ENCODE data around the gene DIPK1C. TPM values are rescaled to one million over a fixed set of nuclear protein-coding genes. Genes with fewer than 3 reads are reported as not detected.

Gene DIPK1C
- total RNA-seq, 2 experiments from 2014 or later = not detected

DNA sequence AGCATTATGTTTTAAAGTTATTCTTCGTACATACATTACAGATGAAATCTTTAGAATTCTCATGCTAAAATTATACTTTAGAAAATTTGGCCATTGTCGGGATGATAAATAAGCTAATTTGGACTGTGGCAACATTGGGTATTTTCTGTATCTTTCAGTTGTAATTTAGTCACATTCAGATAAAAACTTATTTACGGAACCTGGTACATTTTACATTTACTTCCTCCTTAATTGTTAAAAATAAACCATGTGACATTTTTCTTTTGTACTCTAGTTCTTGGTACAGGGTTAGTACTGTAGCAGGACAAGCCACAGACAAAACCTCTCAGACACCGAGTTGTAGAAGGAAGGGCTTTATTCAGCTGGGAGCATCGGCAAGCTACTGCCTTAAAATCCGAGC is 43.3 kb upstream of the DIPK1C start:
- peak overlapping the region; percentile 99 for H3K27ac Mint-ChIP-seq
- POLR2A ChIA-PET = interaction anchor here (0.9 kb wide), 2 partner anchors 16 to 19 kb away, joined by 3 read pairs; no protein-coding TSS in a partner anchor
- intact Hi-C loops (cut with micrococcal nuclease) = no loop called here
- no peak for DNase-seq
- peaks cover 51% of the 10 kb centered on the region for H3K4me1 Mint-ChIP-seq (ENCODE audit: low read depth)
- TF ChIP-seq, protein P1, sequence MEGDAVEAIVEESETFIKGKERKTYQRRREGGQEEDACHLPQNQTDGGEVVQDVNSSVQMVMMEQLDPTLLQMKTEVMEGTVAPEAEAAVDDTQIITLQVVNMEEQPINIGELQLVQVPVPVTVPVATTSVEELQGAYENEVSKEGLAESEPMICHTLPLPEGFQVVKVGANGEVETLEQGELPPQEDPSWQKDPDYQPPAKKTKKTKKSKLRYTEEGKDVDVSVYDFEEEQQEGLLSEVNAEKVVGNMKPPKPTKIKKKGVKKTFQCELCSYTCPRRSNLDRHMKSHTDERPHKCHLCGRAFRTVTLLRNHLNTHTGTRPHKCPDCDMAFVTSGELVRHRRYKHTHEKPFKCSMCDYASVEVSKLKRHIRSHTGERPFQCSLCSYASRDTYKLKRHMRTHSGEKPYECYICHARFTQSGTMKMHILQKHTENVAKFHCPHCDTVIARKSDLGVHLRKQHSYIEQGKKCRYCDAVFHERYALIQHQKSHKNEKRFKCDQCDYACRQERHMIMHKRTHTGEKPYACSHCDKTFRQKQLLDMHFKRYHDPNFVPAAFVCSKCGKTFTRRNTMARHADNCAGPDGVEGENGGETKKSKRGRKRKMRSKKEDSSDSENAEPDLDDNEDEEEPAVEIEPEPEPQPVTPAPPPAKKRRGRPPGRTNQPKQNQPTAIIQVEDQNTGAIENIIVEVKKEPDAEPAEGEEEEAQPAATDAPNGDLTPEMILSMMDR (IDR thresholded peaks at IDR 0.05) = no peak
- H3K9me3 Mint-ChIP-seq = no peaks in the 10 kb centered on the region
- peaks cover 51% of the 10 kb centered on the region for H3K36me3 Mint-ChIP-seq (ENCODE audit: low read depth)
- peak overlapping the region; percentile 61 for H3K4me3 Mint-ChIP-seq
- no peak for ATAC-seq
- no peaks in the 10 kb centered on the region for H3K27me3 Mint-ChIP-seq
- CTCF ChIA-PET = interaction anchor here (1.2 kb wide), 1 partner anchor 131 kb away, joined by 4 read pairs; no protein-coding TSS in a partner anchor

DNA sequence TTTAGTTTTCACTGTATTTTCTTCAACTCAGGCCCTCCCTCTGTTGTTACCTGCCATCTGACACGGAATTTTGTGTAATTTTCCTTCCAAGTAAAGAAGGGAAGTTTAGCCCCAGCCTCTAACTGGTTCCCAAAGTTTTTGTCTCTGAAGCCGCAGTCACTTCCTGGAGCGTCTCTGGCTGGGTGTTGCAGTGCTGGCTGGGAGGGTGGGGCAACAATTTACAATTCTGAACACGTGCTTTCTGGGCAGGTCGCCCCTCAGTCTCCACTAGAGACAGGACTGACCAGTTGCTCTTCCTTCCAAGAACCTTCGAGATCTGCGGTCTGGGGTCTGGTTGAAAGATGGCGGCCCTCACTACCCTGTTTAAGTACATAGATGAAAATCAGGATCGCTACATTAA is 42.5 kb upstream of the DIPK1C start:
- peak; percentile 14 for ATAC-seq
- peak overlapping the region; percentile 85 for H3K4me3 Mint-ChIP-seq
- intact Hi-C loops (cut with micrococcal nuclease) = loop anchor here (5.0 to 10.0 kb wide), 5 partner anchors 53 to 708 kb away; partner anchors contain the start of genes FBXO15, PTGR3, TIMM21 and ZNF407
- POLR2A ChIA-PET = interaction anchor here (0.9 to 1.0 kb wide), 3 partner anchors 19 to 152 kb away, joined by 3 to 4 read pairs (median 3); no protein-coding TSS in a partner anchor
- H3K9me3 Mint-ChIP-seq = no peaks in the 10 kb centered on the region
- DNase-seq = peak; percentile 64
- TF ChIP-seq, protein P1 (IDR thresholded peaks at IDR 0.05) = no peak
- H3K27me3 Mint-ChIP-seq = no peaks in the 10 kb centered on the region
- CTCF ChIA-PET = interaction anchor here (1.2 to 2.0 kb wide), 2 partner anchors 130 to 189 kb away, joined by 4 to 5 read pairs; no protein-coding TSS in a partner anchor
- peaks cover 50% of the 10 kb centered on the region for H3K4me1 Mint-ChIP-seq (ENCODE audit: low read depth)
- H3K27ac Mint-ChIP-seq = peak overlapping the region; percentile 99
- H3K36me3 Mint-ChIP-seq (ENCODE audit: low read depth) = peaks cover 50% of the 10 kb centered on the region

DNA sequence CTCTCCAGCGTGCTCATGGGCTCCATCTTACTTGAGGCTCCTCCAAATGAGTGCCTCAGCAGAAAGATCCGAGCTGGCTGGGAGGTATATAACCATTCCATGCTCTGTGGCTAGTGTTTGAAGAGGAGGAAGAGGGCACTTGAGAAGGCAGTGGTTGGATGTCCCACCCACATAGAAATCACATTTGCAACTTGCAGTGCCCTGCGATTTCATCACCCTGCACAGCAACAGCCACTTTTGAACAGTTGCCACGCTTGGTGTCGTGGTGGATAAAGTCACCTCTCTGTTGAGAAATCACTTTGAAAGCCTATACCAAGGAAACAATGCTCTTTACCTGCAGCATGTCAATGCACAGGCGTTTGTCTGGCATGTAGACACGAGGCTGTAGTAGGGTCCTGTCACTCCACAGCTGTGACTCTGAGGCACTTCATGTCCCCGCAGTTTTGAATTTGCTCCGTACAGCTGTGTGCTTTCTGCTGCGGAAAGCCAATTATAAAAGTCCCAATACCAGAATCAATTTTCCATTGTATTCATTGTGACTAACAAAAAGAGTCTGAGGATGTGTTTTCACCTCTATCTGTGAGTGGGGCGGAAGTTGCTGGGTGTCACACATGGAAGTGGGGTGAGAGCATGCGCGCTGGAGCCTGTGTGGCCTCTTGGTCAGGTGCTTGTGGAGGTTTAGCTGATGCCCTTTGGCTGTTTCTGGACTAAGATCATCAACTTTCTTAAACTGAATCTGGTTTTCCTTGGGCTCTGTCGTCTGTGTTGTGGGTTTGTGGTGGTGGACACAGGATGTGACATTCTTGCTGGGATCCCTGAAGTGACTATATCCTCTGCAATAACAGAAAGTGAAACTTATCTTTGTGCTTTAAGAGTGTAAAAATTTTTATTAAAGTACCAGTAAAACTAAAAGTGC is 41.9 kb upstream of the DIPK1C start:
- H3K36me3 Mint-ChIP-seq (ENCODE audit: low read depth) = peaks cover 50% of the 10 kb centered on the region
- ATAC-seq (peak; percentile 61), DNase-seq (peak; percentile 91)
- TF ChIP-seq, protein P1 (IDR thresholded peaks at IDR 0.05) = no peak
- ChIA-PET CTCF (interaction anchor here (1.2 to 11.5 kb wide), 5 partner anchors 53 to 189 kb away, joined by 4 to 198 read pairs (median 5); partner anchors contain the start of gene ZNF407), POLR2A (interaction anchor here (1.0 to 1.6 kb wide), 3 partner anchors 13 to 152 kb away, joined by 3 to 5 read pairs (median 4); no protein-coding TSS in a partner anchor)
- intact Hi-C loops (cut with micrococcal nuclease) = loop anchor here (5.0 to 10.0 kb wide), 5 partner anchors 53 to 708 kb away; partner anchors contain the start of genes FBXO15, PTGR3, TIMM21 and ZNF407
- no peaks in the 10 kb centered on the region for H3K9me3 Mint-ChIP-seq
- H3K4me3 Mint-ChIP-seq = peak overlapping the region; percentile 85
- H3K27ac Mint-ChIP-seq = peak overlapping the region; percentile 99
- H3K4me1 Mint-ChIP-seq (ENCODE audit: low read depth) = peaks cover 51% of the 10 kb centered on the region
- H3K27me3 Mint-ChIP-seq = no peaks in the 10 kb centered on the region

DNA sequence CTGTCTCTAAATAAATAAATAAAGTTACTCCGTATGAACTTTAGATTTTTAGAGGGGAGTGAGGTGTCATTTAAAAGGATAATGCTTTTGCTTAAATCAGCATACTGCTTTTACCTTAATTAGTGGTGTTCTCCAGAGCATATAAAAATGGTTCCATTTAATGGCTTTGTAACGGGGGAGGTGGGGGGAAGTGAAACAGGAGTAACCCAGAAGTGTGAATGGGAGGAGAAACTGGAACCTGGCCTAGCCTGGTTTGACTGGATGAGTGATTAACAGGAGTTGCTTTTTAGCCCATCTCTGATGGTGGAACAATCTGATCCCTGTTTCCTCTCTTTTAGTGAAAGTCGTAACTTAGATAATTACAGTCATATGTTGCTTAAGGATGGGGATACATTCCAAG is 40.7 kb upstream of the DIPK1C start:
- no peak for DNase-seq
- ATAC-seq = no peak
- Mint-ChIP-seq H3K27ac (peak overlapping the region; percentile 99), H3K27me3 (no peaks in the 10 kb centered on the region), H3K4me3 (peak overlapping the region; percentile 85), H3K9me3 (no peaks in the 10 kb centered on the region), H3K4me1 (ENCODE audit: low read depth) (peaks cover 51% of the 10 kb centered on the region), H3K36me3 (ENCODE audit: low read depth) (peaks cover 41% of the 10 kb centered on the region)
- POLR2A ChIA-PET = interaction anchor here (1.2 to 1.6 kb wide), 3 partner anchors 12 to 123 kb away, joined by 3 to 5 read pairs (median 3); no protein-coding TSS in a partner anchor
- TF ChIP-seq, protein P1 (IDR thresholded peaks at IDR 0.05) = no peak
- intact Hi-C loops (cut with micrococcal nuclease) = loop anchor here (5.0 to 10.0 kb wide), 5 partner anchors 55 to 710 kb away; partner anchors contain the start of genes FBXO15, PTGR3, TIMM21 and ZNF407
- CTCF ChIA-PET = interaction anchor here (1.5 to 11.5 kb wide), 3 partner anchors 54 to 146 kb away, joined by 5 to 198 read pairs (median 6); partner anchors contain the start of gene ZNF407

All from activated CD8-positive, alpha-beta T cell treated with anti-CD3 and anti-CD28 coated beads for 36 hours (primary cell).